PC-9 (cell line): ENCODE data around the gene CSNK1A1L.

Experiments used
- CTCF ChIP-seq: fragments of 200-600 bp; sonication (generic); conservative IDR thresholded peaks from 2 replicates; pipeline ENCODE4 v1.6.1; 2017; ENCODE audit warnings: mixed run types, antibody characterized with exemption, mild to moderate bottlenecking, moderate library complexity
- EZH2 ChIP-seq: fragments of 200-600 bp; sonication (generic); IDR thresholded peaks from 2 replicates; pipeline ENCODE4 v1.8.0; 2017; ENCODE audit warnings: antibody characterized with exemption, low read depth

GRCh38 chr13:37087486-37087885 lies 18.0 kb downstream of the CSNK1A1L start:
- TF ChIP-seq CTCF, result no peak
- TF ChIP-seq EZH2, result no peak
